HL-60 (cell line): Measurements from ENCODE around the gene MFRP.

Experiments
- DNase-seq, 2 experiments: peaks; one replicate each; pipeline ENCODE4 v3.0.0-alpha.2; 2010 to 2020; ENCODE audit warnings: low read depth in 1 of 2, low spot score in 1 of 2
- H3K27ac ChIP-seq: fragments of 250-450 bp; sonication (Bioruptor Pico); replicated peaks from 2 replicates; pipeline ENCODE4 v1.5.1; 2020; ENCODE audit warnings: mild to moderate bottlenecking, moderate library complexity
- H3K27me3 ChIP-seq: fragments of 250-450 bp; sonication (Bioruptor Pico); 2 replicates; pipeline ENCODE4 v1.5.1; 2021; ENCODE audit warnings: mild to moderate bottlenecking, moderate library complexity; ENCODE audit not compliant: insufficient read depth, poor library complexity, severe bottlenecking
- H3K4me3 ChIP-seq: replicated peaks from 2 replicates; pipeline ENCODE4 v1.5.1; 2011; ENCODE audit warnings: mild to moderate bottlenecking, control low read depth, low read length; ENCODE audit not compliant: insufficient read depth
- GABPA ChIP-seq: IDR thresholded peaks from 2 replicates; pipeline ENCODE4 v1.6.1; 2012; ENCODE audit warnings: low read depth
- POLR2AphosphoS5 ChIP-seq: IDR thresholded peaks from 2 replicates; pipeline ENCODE4 v1.6.1; 2012; ENCODE audit warnings: low read depth
- REST ChIP-seq: IDR thresholded peaks from 2 replicates; pipeline ENCODE4 v1.6.1; 2012; ENCODE audit warnings: low read depth; ENCODE audit not compliant: insufficient replicate concordance
- SPI1 ChIP-seq: IDR thresholded peaks from 2 replicates; pipeline ENCODE4 v1.6.1; 2012; ENCODE audit warnings: low read depth, mild to moderate bottlenecking, borderline replicate concordance
- TF ChIP-seq, protein P1 (sequence below): IDR thresholded peaks from one replicate; pipeline ENCODE4 v1.5.1; 2011; ENCODE audit warnings: low read length, control low read depth, inconsistent platforms; ENCODE audit not compliant: insufficient read depth

The MFRP gene

DNA sequence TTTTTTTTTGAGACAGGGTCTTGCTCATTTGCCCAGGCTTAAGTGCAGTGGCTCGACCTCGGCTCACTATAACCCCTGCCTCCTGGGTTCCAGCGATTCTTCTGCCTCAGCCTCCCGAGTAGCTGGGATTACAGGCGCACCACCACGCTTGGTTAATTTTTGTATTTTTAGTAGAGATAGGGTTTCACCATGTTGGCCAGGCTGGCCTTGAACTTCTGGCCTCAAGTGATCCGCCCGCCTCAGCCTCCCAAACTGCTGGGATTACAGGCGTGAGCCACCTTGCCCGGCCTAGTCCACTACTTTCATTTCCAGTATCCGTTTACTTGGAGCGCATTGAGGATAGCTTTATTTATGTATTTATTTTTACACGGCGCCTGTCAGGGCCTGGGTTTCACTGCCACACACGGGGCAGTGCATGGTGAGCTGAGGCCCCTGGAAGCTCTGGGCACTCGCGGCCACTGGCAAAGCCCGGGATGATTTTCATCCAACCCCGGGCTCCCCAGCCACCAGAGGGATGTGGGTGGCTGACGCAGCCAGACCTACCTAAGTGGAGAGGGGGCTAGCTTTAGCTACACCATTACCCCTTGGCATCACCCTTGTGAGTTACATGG, 23.5 kb downstream of the MFRP start:
- Histone ChIP-seq H3K4me3 (no peak overlapping the region), H3K27ac (no peak overlapping the region), H3K27me3 (peaks cover 3% of the 10 kb centered on the region)
- TF ChIP-seq REST: no peak
- no peak for TF ChIP-seq SPI1
- no peak for TF ChIP-seq GABPA
- TF ChIP-seq, protein P1, sequence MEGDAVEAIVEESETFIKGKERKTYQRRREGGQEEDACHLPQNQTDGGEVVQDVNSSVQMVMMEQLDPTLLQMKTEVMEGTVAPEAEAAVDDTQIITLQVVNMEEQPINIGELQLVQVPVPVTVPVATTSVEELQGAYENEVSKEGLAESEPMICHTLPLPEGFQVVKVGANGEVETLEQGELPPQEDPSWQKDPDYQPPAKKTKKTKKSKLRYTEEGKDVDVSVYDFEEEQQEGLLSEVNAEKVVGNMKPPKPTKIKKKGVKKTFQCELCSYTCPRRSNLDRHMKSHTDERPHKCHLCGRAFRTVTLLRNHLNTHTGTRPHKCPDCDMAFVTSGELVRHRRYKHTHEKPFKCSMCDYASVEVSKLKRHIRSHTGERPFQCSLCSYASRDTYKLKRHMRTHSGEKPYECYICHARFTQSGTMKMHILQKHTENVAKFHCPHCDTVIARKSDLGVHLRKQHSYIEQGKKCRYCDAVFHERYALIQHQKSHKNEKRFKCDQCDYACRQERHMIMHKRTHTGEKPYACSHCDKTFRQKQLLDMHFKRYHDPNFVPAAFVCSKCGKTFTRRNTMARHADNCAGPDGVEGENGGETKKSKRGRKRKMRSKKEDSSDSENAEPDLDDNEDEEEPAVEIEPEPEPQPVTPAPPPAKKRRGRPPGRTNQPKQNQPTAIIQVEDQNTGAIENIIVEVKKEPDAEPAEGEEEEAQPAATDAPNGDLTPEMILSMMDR: no peak
- no peak for TF ChIP-seq POLR2AphosphoS5
- DNase-seq: no peak

DNA sequence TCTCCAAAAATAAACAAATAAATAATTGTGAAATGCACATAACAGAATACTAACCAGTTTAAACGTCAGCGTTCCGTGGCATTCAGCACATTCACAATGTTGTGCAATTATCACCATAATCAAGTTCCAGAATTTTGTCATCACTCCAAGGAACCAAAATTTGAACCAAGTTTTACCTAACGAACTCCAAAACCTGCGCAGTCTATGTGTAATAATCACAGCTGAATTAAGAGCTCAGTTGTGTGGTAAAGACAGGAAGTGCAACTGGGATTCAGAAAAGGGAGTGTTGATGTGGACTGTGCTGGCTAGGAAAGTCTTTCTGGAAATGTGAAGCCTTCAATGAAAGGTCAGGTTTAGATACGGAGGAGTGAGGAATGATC, 24.2 kb downstream of the MFRP start:
- no peak for DNase-seq
- Histone ChIP-seq H3K4me3 (no peak overlapping the region), H3K27ac (no peak overlapping the region), H3K27me3 (peaks cover 3% of the 10 kb centered on the region)
- TF ChIP-seq GABPA (no peak), SPI1 (peak; percentile 11; the same call in 1 of the 2 replicates), POLR2AphosphoS5 (no peak), REST (no peak)
- TF ChIP-seq, protein P1: no peak

GRCh38 chr11:119320776-119321524, 25.6 kb downstream of the MFRP start:
- Histone ChIP-seq H3K27me3 (peaks cover 15% of the 10 kb centered on the region), H3K27ac (no peak overlapping the region), H3K4me3 (peak overlapping the region; percentile 51)
- TF ChIP-seq REST (no peak), SPI1 (no peak)
- TF ChIP-seq, protein P1: no peak
- DNase-seq: no peak
